ENCODE measurements around the gene KCNK16.
"Not testable (repeated sequence)": the region's sequence is repeated elsewhere in the genome, so short reads cannot be mapped to it uniquely, and the experiment has no call there.

- TF ChIP-seq, protein P1, sequence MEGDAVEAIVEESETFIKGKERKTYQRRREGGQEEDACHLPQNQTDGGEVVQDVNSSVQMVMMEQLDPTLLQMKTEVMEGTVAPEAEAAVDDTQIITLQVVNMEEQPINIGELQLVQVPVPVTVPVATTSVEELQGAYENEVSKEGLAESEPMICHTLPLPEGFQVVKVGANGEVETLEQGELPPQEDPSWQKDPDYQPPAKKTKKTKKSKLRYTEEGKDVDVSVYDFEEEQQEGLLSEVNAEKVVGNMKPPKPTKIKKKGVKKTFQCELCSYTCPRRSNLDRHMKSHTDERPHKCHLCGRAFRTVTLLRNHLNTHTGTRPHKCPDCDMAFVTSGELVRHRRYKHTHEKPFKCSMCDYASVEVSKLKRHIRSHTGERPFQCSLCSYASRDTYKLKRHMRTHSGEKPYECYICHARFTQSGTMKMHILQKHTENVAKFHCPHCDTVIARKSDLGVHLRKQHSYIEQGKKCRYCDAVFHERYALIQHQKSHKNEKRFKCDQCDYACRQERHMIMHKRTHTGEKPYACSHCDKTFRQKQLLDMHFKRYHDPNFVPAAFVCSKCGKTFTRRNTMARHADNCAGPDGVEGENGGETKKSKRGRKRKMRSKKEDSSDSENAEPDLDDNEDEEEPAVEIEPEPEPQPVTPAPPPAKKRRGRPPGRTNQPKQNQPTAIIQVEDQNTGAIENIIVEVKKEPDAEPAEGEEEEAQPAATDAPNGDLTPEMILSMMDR (IDR thresholded peaks at IDR 0.05): not testable (repeated sequence)
- not testable (repeated sequence) for TF ChIP-seq POLR2A (IDR thresholded peaks at IDR 0.05)
Observed at GRCh38 chr6:39286596-39286995, 35.9 kb downstream of the KCNK16 start.
